GM12878 (cell line): ENCODE data around the gene PHF1. TPM values are rescaled to one million over a fixed set of nuclear protein-coding genes. Genes with fewer than 3 reads are reported as not detected.

Experiments used
- ATAC-seq: fragments of 200-7000 bp; cut with Tn5 transposase; 3 replicates; pipeline ENCODE4 v1.9.1; 2020; ENCODE audit warnings: mild to moderate bottlenecking, moderate library complexity
- BruUV-seq: library from RNA; stranded (reverse); fragments of 400-500 nt; replicated peaks from 2 replicates; lab custom pipeline; 2021; lab: Mats Ljungman, UMichigan
- CTCF ChIA-PET: fragments of 300-600 bp; sonication (Branson Sonifier 250); formaldehyde crosslinking; extraction: SDS; loops from one replicate; lab custom pipeline; 2021; ENCODE audit warnings: inconsistent platforms; lab: Yijun Ruan, JAX
- POLR2A ChIA-PET: fragments of 350-600 bp; formaldehyde crosslinking; extraction: SDS; loops from one replicate; lab custom pipeline; 2021; ENCODE audit warnings: inconsistent platforms; lab: Charles Lee
- RAD21 ChIA-PET: fragments of 300-600 bp; sonication (Branson Sonifier 250); formaldehyde crosslinking; loops from one replicate; lab custom pipeline; 2023; ENCODE audit warnings: antibody characterized with exemption; ENCODE audit not compliant: unreplicated experiment; lab: Charles Lee
- SMC1A ChIA-PET: fragments of 300-600 bp; sonication (Branson Sonifier 250); formaldehyde crosslinking; loops from one replicate; lab custom pipeline; 2023; ENCODE audit not compliant: unreplicated experiment, uncharacterized antibody; lab: Charles Lee
- DNase-seq: peaks from one replicate; pipeline ENCODE4 v3.0.0-alpha.2; 2011; ENCODE audit warnings: low read depth, low spot score
- FAIRE-seq: peaks from 3 replicates; lab custom pipeline; 2011; peaks lifted over from hg19 to GRCh38; lab: Jason Lieb, UNC
- H2AFZ ChIP-seq: 2 replicates; pipeline ENCODE4 v1.6.0; 2011; ENCODE audit warnings: low read depth, low read length, control low read depth; ENCODE audit not compliant: control insufficient read depth
- H3K27ac ChIP-seq: 2 replicates; pipeline ENCODE4 v1.5.1; 2011; ENCODE audit warnings: control low read depth; ENCODE audit not compliant: control insufficient read depth, insufficient read depth
- H3K27me3 ChIP-seq, 2 experiments: replicated peaks in 1 of 2; 2 replicates each; pipeline versions ENCODE4 v1.6.0 to v1.6.1; 2011; ENCODE audit warnings: low read length in 1 of 2; ENCODE audit not compliant: control insufficient read depth in 2 of 2, insufficient read depth in 2 of 2
- H3K36me3 ChIP-seq, 2 experiments: 2 replicates each; pipeline ENCODE4 v1.5.1; 2011; ENCODE audit warnings: low read length in 1 of 2; ENCODE audit not compliant: control insufficient read depth in 2 of 2, insufficient read depth in 2 of 2
- H3K4me1 ChIP-seq: 2 replicates; pipeline ENCODE4 v1.6.1; 2011; ENCODE audit warnings: mild to moderate bottlenecking, low read length, moderate library complexity, mixed read lengths; ENCODE audit not compliant: control insufficient read depth, insufficient read depth
- H3K4me2 ChIP-seq: 2 replicates; pipeline ENCODE4 v1.6.0; 2011; ENCODE audit warnings: control low read depth; ENCODE audit not compliant: control insufficient read depth, insufficient read depth
- H3K4me3 ChIP-seq: fragments of 200-600 bp; sonication (generic); 2 replicates; pipeline ENCODE4 v1.5.1; 2016
- H3K79me2 ChIP-seq: 2 replicates; pipeline ENCODE4 v1.6.0; 2011; ENCODE audit warnings: low read length; ENCODE audit not compliant: control insufficient read depth, insufficient read depth
- H3K9ac ChIP-seq: 2 replicates; pipeline ENCODE4 v1.8.0; 2011; ENCODE audit warnings: low read length, control low read depth, mixed read lengths; ENCODE audit not compliant: control insufficient read depth, insufficient read depth
- H3K9me3 ChIP-seq: replicated peaks from 3 replicates; pipeline ENCODE4 v1.5.1; 2011; ENCODE audit warnings: mild to moderate bottlenecking, low read length; ENCODE audit not compliant: control insufficient read depth, insufficient read depth
- H4K20me1 ChIP-seq: 2 replicates; pipeline ENCODE4 v1.6.0; 2011; ENCODE audit not compliant: control insufficient read depth, insufficient read depth
- HDGF ChIP-seq: fragments of 450-650 bp; IDR thresholded peaks from 2 replicates; pipeline ENCODE4 v1.6.1; 2016; ENCODE audit warnings: antibody characterized with exemption
- MEF2B ChIP-seq: fragments of 450-650 bp; IDR thresholded peaks from 2 replicates; pipeline ENCODE4 v1.6.1; 2018; ENCODE audit warnings: mild to moderate bottlenecking, moderate library complexity; ENCODE audit not compliant: partially characterized antibody, poor library complexity, severe bottlenecking
- ZBED1 ChIP-seq: IDR thresholded peaks from 2 replicates; pipeline ENCODE4 v1.6.1; 2016; ENCODE audit warnings: borderline replicate concordance
- WGBS: methylation state at CpG from one replicate; pipeline ENCODE4 v1.1.6; 2016; ENCODE audit warnings: low lambda C conversion rate; ENCODE audit not compliant: insufficient replicate concordance, insufficient coverage; ENCODE audit errors: missing lambda C conversion rate; 5-methylcytosine and 5-hydroxymethylcytosine counted together
- in situ Hi-C: fragments of 300-500 bp; cut with MboI; formaldehyde crosslinking; loops from 9 replicates; pipeline ENCODE4 v1.14.3; 2018; ENCODE audit warnings: mixed read lengths
- intact Hi-C: fragments of 100-400 bp; cut with micrococcal nuclease; formaldehyde crosslinking; loops from one replicate; pipeline ENCODE4 v1.14.2; 2022; ENCODE audit not compliant: unreplicated experiment
- polyA plus RNA-seq, 11 experiments: library from polyadenylated mRNA; depleted of rRNA in 4 of 11; unstranded in 6 of 11; stranded (reverse) in 5 of 11; fragments of >200 nt; fragmentation: Nextera tagmentation in 4 of 11; fragmentation: Illumina TruSeq in 1 of 11; extraction: Ambion mirVana in 4 of 11; extraction: Trizol in 1 of 11; gene quantifications; 1 replicate in 1 of 11; 2 replicates in 10 of 11; pipeline versions ENCODE4 v1.2.1 to v1.2.3, GENCODE V29; 2011 to 2016; ENCODE audit warnings: inconsistent platforms in 2 of 11, missing spikeins in 2 of 11, low read depth in 1 of 11
- total RNA-seq, 4 experiments: library from RNA; depleted of rRNA in 3 of 4; stranded (reverse); fragments of >200 nt in 3 of 4; fragmentation: Illumina TruSeq in 1 of 4; extraction: Trizol in 1 of 4; gene quantifications; 2 replicates each; pipeline versions ENCODE4 v1.2.1 to v1.2.3, GENCODE V29; 2013 to 2021
- TF ChIP-seq, protein P1 (sequence below): fragments of 450-650 bp; conservative IDR thresholded peaks from 2 replicates; pipeline ENCODE4 v1.6.1; 2017; ENCODE audit warnings: mild to moderate bottlenecking, moderate library complexity

The PHF1 gene
- total and polyA plus RNA-seq, 10 of the 15 experiments (the other 5 are each of a cell fraction or from before 2014, with no cell fraction given) = 1.3 to 17.8 (median 6.2) TPM

DNA sequence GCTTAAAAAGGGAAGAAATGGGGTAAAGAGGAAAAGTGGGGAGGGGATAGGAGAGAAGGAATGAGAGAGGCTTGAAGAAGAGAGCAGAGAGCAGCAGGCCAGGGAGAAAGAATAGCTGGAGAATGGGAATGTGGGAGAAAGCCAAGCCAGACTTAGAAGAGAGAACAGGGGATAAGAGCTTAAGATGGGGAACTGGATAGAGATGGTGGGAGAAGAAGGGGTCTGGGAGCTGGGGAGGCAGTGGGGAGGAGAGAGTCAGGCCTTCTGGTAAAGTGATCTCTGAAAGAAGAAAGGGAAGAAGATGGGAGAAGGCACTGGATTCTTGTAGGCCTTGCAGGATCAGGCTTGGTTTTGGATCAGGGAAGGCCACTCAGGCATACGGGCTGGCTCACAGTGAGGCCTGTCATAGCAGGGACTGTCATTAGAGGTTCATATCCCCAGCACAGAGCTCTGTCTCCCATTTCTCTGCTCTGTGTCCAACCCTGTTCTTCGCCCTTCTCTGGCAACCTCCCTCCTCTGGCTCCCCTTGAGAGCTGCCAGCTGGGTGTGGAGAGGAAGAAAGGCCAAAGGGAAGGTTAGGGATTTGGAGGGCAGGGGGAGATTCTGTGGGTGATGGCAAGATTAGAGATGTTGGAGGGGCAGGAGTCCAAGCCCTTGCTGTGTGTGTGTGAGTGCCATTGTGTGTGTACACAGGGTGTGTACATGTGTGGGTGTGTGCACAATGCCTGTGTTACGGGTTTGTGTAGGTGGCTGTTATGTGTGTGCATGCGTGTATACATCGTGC is 18.3 kb downstream of the PHF1 start:
- Histone ChIP-seq H3K36me3 (no peaks in the 10 kb centered on the region), H3K27ac (no peak overlapping the region; the same call in 1 of the 2 replicates), H3K4me2 (peak overlapping the region; percentile 93), H3K9ac (no peak overlapping the region; the same call in 1 of the 2 replicates), H3K79me2 (peaks cover 6% of the 10 kb centered on the region), H3K4me1 (peaks cover 55% of the 10 kb centered on the region), H3K27me3 (no peaks in the 10 kb centered on the region), H2AFZ (no peak overlapping the region), H3K9me3 (no peaks in the 10 kb centered on the region), H3K4me3 (no peak overlapping the region), H4K20me1 (no peaks in the 10 kb centered on the region)
- in situ Hi-C loops (no loop called here), intact Hi-C loops (no loop called here)
- ATAC-seq (no peak), DNase-seq (no peak), FAIRE-seq (no peak)
- ChIA-PET RAD21 (interaction anchor here (1.0 to 2.1 kb wide), 7 partner anchors 10 to 151 kb away, joined by 3 to 10 read pairs (median 5); partner anchors contain the start of genes BAK1, CUTA, PFDN6 and SYNGAP1), CTCF (interaction anchor here (0.5 to 1.8 kb wide), 9 partner anchors 10 to 986 kb away, joined by 3 to 8 read pairs (median 3); partner anchors contain the start of genes CUTA and SYNGAP1), SMC1A (interaction anchor here (0.6 to 1.7 kb wide), 5 partner anchors 11 to 79 kb away, joined by 3 to 8 read pairs (median 4); partner anchors contain the start of genes CUTA and ZBTB9), POLR2A (interaction anchor here (0.7 to 1.8 kb wide), 3 partner anchors 13 to 282 kb away, joined by 3 to 6 read pairs (median 3); partner anchors contain the start of genes PHF1 and UQCC2)
- TF ChIP-seq MEF2B = no peak
- TF ChIP-seq ZBED1 = no peak
- TF ChIP-seq HDGF = 0 out of 2 replicates have a peak, but pooled peaks have one; percentile 3
- TF ChIP-seq, protein P1, sequence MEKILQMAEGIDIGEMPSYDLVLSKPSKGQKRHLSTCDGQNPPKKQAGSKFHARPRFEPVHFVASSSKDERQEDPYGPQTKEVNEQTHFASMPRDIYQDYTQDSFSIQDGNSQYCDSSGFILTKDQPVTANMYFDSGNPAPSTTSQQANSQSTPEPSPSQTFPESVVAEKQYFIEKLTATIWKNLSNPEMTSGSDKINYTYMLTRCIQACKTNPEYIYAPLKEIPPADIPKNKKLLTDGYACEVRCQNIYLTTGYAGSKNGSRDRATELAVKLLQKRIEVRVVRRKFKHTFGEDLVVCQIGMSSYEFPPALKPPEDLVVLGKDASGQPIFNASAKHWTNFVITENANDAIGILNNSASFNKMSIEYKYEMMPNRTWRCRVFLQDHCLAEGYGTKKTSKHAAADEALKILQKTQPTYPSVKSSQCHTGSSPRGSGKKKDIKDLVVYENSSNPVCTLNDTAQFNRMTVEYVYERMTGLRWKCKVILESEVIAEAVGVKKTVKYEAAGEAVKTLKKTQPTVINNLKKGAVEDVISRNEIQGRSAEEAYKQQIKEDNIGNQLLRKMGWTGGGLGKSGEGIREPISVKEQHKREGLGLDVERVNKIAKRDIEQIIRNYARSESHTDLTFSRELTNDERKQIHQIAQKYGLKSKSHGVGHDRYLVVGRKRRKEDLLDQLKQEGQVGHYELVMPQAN = no peak
- 85% methylated on average over 5 of the region's 5 CpGs for WGBS
- no TSS peak for BruUV-seq
